ENCODE measurements around the gene PRXL2C.

DNA sequence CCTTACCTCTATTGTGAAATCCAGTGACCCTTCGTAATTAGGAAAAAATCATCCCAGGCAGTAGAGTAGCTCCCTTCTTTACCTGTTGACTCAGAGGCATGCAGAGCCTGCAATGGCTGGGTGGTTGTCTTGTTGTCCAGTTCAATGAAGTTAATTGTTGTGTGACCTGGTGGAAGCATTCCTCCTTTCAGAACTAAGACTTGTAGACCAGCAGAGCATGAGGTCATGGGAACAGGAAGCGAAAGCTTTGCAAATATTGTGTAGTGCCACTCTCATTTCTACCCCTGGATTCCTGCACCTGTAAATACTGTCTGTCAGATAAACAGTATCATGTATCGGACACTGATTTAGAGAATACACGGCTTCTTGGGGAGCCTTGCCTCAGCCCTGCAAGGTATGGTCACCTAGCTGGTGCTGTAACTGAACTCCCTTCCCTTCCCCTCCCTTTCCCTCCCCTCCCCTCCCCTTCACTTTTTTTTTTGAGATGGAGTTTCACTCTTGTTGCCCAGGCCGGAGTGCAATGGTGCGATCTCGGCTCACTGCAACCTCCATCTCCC lies 5.7 kb upstream of the PRXL2C start:
- TF ChIP-seq, protein P1, sequence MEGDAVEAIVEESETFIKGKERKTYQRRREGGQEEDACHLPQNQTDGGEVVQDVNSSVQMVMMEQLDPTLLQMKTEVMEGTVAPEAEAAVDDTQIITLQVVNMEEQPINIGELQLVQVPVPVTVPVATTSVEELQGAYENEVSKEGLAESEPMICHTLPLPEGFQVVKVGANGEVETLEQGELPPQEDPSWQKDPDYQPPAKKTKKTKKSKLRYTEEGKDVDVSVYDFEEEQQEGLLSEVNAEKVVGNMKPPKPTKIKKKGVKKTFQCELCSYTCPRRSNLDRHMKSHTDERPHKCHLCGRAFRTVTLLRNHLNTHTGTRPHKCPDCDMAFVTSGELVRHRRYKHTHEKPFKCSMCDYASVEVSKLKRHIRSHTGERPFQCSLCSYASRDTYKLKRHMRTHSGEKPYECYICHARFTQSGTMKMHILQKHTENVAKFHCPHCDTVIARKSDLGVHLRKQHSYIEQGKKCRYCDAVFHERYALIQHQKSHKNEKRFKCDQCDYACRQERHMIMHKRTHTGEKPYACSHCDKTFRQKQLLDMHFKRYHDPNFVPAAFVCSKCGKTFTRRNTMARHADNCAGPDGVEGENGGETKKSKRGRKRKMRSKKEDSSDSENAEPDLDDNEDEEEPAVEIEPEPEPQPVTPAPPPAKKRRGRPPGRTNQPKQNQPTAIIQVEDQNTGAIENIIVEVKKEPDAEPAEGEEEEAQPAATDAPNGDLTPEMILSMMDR (IDR thresholded peaks at IDR 0.05): no peak
- TF ChIP-seq EZH2 (IDR thresholded peaks at IDR 0.05; ENCODE audit: borderline replicate concordance, insufficient read depth, low read depth, low read length, poor library complexity, severe bottlenecking): no peak

All from B cell (primary cell).